K562 (cell line): Measurements from ENCODE around the gene ARF4. TPM values are rescaled to one million over a fixed set of nuclear protein-coding genes. Genes with fewer than 3 reads are reported as not detected.

ENCODE experiments used
- ATAC-seq: fragments of 200-7000 bp; cut with Tn5 transposase; 3 replicates; pipeline ENCODE4 v1.9.1; 2020; ENCODE audit warnings: moderate library complexity
- BruUV-seq: library from RNA; stranded (reverse); fragments of 400-500 nt; replicated peaks from 2 replicates; lab custom pipeline; 2021; lab: Mats Ljungman, UMichigan
- CTCF ChIA-PET: fragments of 300-600 bp; formaldehyde crosslinking; extraction: SDS; loops from one replicate; lab custom pipeline; 2021; ENCODE audit warnings: low intra/inter-chr PET ratio; lab: Yijun Ruan, JAX
- POLR2A ChIA-PET: fragments of 300-600, 350-650 bp; sonication (Branson Sonifier 250); formaldehyde crosslinking; extraction: SDS; loops from one replicate; lab custom pipeline; 2021; ENCODE audit warnings: antibody characterized with exemption, inconsistent platforms; lab: Yijun Ruan, JAX
- DNase-seq, 4 experiments: peaks; one replicate each; pipeline versions ENCODE4 v3.0.0 to v3.0.0-alpha.2; 2011 to 2018; ENCODE audit warnings: low spot score in 3 of 4, mixed read lengths in 3 of 4; ENCODE audit errors: extremely low read depth in 1 of 4
- FAIRE-seq: peaks from 2 replicates; lab custom pipeline; 2011; peaks lifted over from hg19 to GRCh38; lab: Jason Lieb, UNC
- H2AFZ ChIP-seq: 2 replicates; pipeline ENCODE4 v1.6.0; 2011; ENCODE audit warnings: low read depth, low read length, control low read depth, inconsistent platforms
- H3K27ac ChIP-seq: fragments of 200-600 bp; 3 replicates; pipeline ENCODE4 v1.8.0; 2011; ENCODE audit warnings: low read depth, mild to moderate bottlenecking, control low read depth, inconsistent platforms, low read length, moderate library complexity, mixed read lengths; ENCODE audit errors: extremely low read depth
- H3K27me3 ChIP-seq, 2 experiments: fragments of 300-600 bp in 1 of 2; 2 replicates in 1 of 2; 3 replicates in 1 of 2; pipeline versions ENCODE4 v1.6.0 to v1.8.0; 2011; ENCODE audit warnings: inconsistent platforms in 2 of 2, low read length in 2 of 2, mild to moderate bottlenecking in 1 of 2, mixed read lengths in 1 of 2, moderate library complexity in 1 of 2; ENCODE audit not compliant: control insufficient read depth in 2 of 2, insufficient read depth in 2 of 2
- H3K36me3 ChIP-seq: fragments of 300-600 bp; 3 replicates; pipeline ENCODE4 v1.8.0; 2011; ENCODE audit warnings: mild to moderate bottlenecking, low read length, inconsistent platforms; ENCODE audit not compliant: control insufficient read depth, insufficient read depth
- H3K4me1 ChIP-seq, 2 experiments: fragments of 200-600 bp in 1 of 2; replicated peaks in 1 of 2; 2 replicates in 1 of 2; 3 replicates in 1 of 2; pipeline versions ENCODE4 v1.5.1 to v1.8.0; 2011; ENCODE audit warnings: inconsistent platforms in 2 of 2, low read length in 2 of 2, mild to moderate bottlenecking in 1 of 2, mixed read lengths in 1 of 2, moderate library complexity in 1 of 2; ENCODE audit not compliant: control insufficient read depth in 2 of 2, insufficient read depth in 2 of 2
- H3K4me2 ChIP-seq: 2 replicates; pipeline ENCODE4 v1.6.1; 2011; ENCODE audit warnings: low read length, control low read depth, inconsistent platforms, mixed read lengths; ENCODE audit not compliant: insufficient read depth
- H3K4me3 ChIP-seq: fragments of 200-600 bp; sonication (generic), shearing (Covaris generic); 2 replicates; pipeline ENCODE4 v1.5.1; 2016; ENCODE audit warnings: control low read depth, inconsistent platforms
- H3K79me2 ChIP-seq: fragments of 200-600 bp; 3 replicates; pipeline ENCODE4 v1.8.0; 2011; ENCODE audit warnings: low read length, inconsistent platforms; ENCODE audit not compliant: control insufficient read depth, insufficient read depth
- H3K9ac ChIP-seq, 2 experiments: 2 replicates each; pipeline versions ENCODE4 v1.6.0 to v1.6.1; 2011; ENCODE audit warnings: low read depth in 2 of 2, low read length in 2 of 2, control low read depth in 1 of 2, inconsistent platforms in 1 of 2, mild to moderate bottlenecking in 1 of 2, mixed read lengths in 1 of 2; ENCODE audit not compliant: insufficient read depth in 1 of 2
- H3K9me1 ChIP-seq: one replicate; pipeline ENCODE4 v1.6.0; 2011; ENCODE audit warnings: inconsistent platforms, mild to moderate bottlenecking, low read length, moderate library complexity; ENCODE audit not compliant: control insufficient read depth, insufficient read depth
- H3K9me3 ChIP-seq: replicated peaks from 2 replicates; pipeline ENCODE4 v1.5.1; 2011; ENCODE audit warnings: low read depth, low read length, inconsistent platforms; ENCODE audit not compliant: control insufficient read depth, insufficient read depth
- H4K20me1 ChIP-seq: replicated peaks from 2 replicates; pipeline ENCODE4 v1.6.1; 2011; ENCODE audit warnings: low read length, inconsistent platforms, mixed read lengths; ENCODE audit not compliant: control insufficient read depth, insufficient read depth
- BHLHE40 ChIP-seq: IDR thresholded peaks from 2 replicates; pipeline ENCODE4 v1.6.1; 2011; ENCODE audit warnings: low read length, improper control_type of control experiment
- CEBPB ChIP-seq: fragments of 450-650 bp; IDR thresholded peaks from 2 replicates; pipeline ENCODE4 v1.6.1; 2016; ENCODE audit warnings: missing genetic modification characterization, missing compliant biosample characterization
- HMG20B ChIP-seq: fragments of 250-450 bp; sonication (Bioruptor Pico); IDR thresholded peaks from 2 replicates; pipeline ENCODE4 v1.5.0; 2021; ENCODE audit warnings: mild to moderate bottlenecking
- JUND ChIP-seq, 2 experiments: IDR thresholded peaks; 2 replicates in 1 of 2; 3 replicates in 1 of 2; pipeline ENCODE4 v1.6.1; 2011; ENCODE audit warnings: borderline replicate concordance in 2 of 2, low read depth in 2 of 2, low read length in 2 of 2, improper control_type of control experiment in 1 of 2, missing biosample characterization in 1 of 2, missing genetic modification characterization in 1 of 2, missing genetic modification reagents in 1 of 2
- KLF1 ChIP-seq: fragments of 450-650 bp; IDR thresholded peaks from 2 replicates; pipeline ENCODE4 v1.6.1; 2016; ENCODE audit warnings: missing genetic modification characterization, missing compliant biosample characterization
- TBL1XR1 ChIP-seq, 2 experiments: IDR thresholded peaks; 2 replicates each; pipeline ENCODE4 v1.6.1; 2012; ENCODE audit warnings: improper control_type of control experiment in 2 of 2, low read length in 2 of 2, mild to moderate bottlenecking in 1 of 2
- ZNF3 ChIP-seq: fragments of 250-450 bp; sonication (Bioruptor Pico); IDR thresholded peaks from 2 replicates; pipeline ENCODE4 v1.5.0; 2021; ENCODE audit warnings: mild to moderate bottlenecking, moderate library complexity
- ZNF668 ChIP-seq: fragments of 250-450 bp; sonication (Bioruptor Pico); IDR thresholded peaks from 2 replicates; pipeline ENCODE4 v1.8.0; 2022; ENCODE audit warnings: mild to moderate bottlenecking, inconsistent platforms
- WGBS: fragments of 100-300 bp; shearing (Covaris generic); methylation state at CpG from one replicate; pipeline ENCODE4 v1.1.6; 2016; ENCODE audit warnings: low coverage, mixed read lengths; ENCODE audit not compliant: insufficient coverage; ENCODE audit errors: missing lambda C conversion rate; 5-methylcytosine and 5-hydroxymethylcytosine counted together
- in situ Hi-C: fragments of 300-500 bp; cut with MboI; formaldehyde crosslinking; loops from 4 replicates; pipeline ENCODE4 v1.15.0; 2018; ENCODE audit warnings: inconsistent platforms, mixed read lengths
- intact Hi-C: fragments of 100-400 bp; cut with micrococcal nuclease; formaldehyde crosslinking; loops from 2 replicates; pipeline ENCODE4 v1.14.2; 2022
- polyA plus RNA-seq, 8 experiments: library from polyadenylated mRNA; depleted of rRNA in 4 of 8; stranded (reverse) in 5 of 8; unstranded in 3 of 8; fragments of >200 nt; fragmentation: Nextera tagmentation in 2 of 8; fragmentation: Illumina TruSeq in 1 of 8; extraction: Ambion mirVana in 2 of 8; extraction: Trizol in 1 of 8; gene quantifications; 2 replicates each; pipeline versions ENCODE4 v1.2.1 to v1.2.3, GENCODE V29; 2011 to 2014; ENCODE audit warnings: inconsistent platforms in 1 of 8, missing spikeins in 1 of 8
- total RNA-seq, 7 experiments: library from RNA; depleted of rRNA in 6 of 7; stranded (reverse); fragments of >200 nt in 6 of 7; fragmentation: Illumina TruSeq in 2 of 7; extraction: Trizol in 2 of 7; gene quantifications; 2 replicates each; pipeline versions ENCODE4 v1.2.1 to v1.2.3, GENCODE V29; 2011 to 2021; ENCODE audit warnings: low replicate concordance in 1 of 7
- TF ChIP-seq, protein P1 (sequence below): fragments of 200-800 bp; sonication (Bioruptor generic); IDR thresholded peaks from 2 replicates; pipeline ENCODE4 v1.6.1; 2016; ENCODE audit warnings: missing genetic modification characterization, missing compliant biosample characterization
- TF ChIP-seq, protein P2 (sequence below): fragments of 250-450 bp; sonication (Bioruptor Pico); IDR thresholded peaks from 2 replicates; pipeline ENCODE4 v1.5.0; 2021; ENCODE audit warnings: mild to moderate bottlenecking, moderate library complexity
- TF ChIP-seq, protein P3 (sequence below): fragments of 450-650 bp; conservative IDR thresholded peaks from 2 replicates; pipeline ENCODE4 v1.6.1; 2016; ENCODE audit warnings: missing genetic modification characterization, low read depth, mild to moderate bottlenecking, missing compliant biosample characterization, moderate library complexity

ARF4 gene
- total and polyA plus RNA-seq, 9 of the 15 experiments (the other 6 are each of a cell fraction or from before 2014, with no cell fraction given) = 41.1 to 273 (median 83.8) TPM

DNA sequence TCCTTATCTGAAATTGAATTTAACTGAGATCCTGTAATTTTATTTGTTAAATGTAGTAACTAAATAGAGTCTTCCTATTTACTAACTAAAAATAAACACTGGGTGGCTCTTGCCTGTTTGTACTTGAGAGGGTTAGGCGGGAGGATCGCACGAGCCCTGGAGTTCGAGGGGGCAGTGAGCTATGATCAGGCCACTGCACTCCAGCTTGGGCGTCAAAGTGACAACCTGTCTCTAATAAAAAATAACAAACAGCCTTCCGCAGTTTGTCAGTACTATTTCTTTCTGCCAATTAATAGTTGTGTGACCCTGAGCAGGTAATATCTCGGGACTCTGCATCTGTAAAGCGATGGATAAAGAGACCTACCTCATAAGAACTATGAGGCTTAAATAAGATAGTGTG lies 41.8 kb downstream of the ARF4 start:
- no peak overlapping the region for H3K4me3 ChIP-seq
- peaks cover 39% of the 10 kb centered on the region for H3K79me2 ChIP-seq
- peak overlapping the region; percentile 99 for H3K27ac ChIP-seq
- FAIRE-seq (no peak), DNase-seq (no peak), ATAC-seq (no peak)
- ChIA-PET CTCF (no interaction called here), POLR2A (interaction anchor here (0.7 to 2.0 kb wide), 3 partner anchors 42 to 608 kb away, joined by 3 to 7 read pairs (median 3); partner anchors contain the start of gene ARF4)
- peak overlapping the region; percentile 100 for H2AFZ ChIP-seq
- WGBS = 95% methylated on average over 7 of the region's 8 CpGs
- in situ Hi-C loops = no loop called here
- H3K9ac ChIP-seq = peak overlapping the region in 1 of 2 experiments; percentile 91; a peak in 1 of 4 replicates
- H3K9me3 ChIP-seq = peaks cover 6% of the 10 kb centered on the region
- H4K20me1 ChIP-seq = 0 out of 2 replicates have a peak, but pooled peaks cover 6% of the 10 kb centered on the region
- intact Hi-C loops = no loop called here
- peak overlapping the region; percentile 94 for H3K4me2 ChIP-seq
- no peaks in the 10 kb centered on the region for H3K27me3 ChIP-seq
- no peak for TF ChIP-seq HMG20B (CRISPR knock-in tag)
- TF ChIP-seq TBL1XR1 (IDR thresholded peaks at IDR 0.05; ENCODE audit: low read length in 2 of 2) = no peak
- TF ChIP-seq, protein P1, sequence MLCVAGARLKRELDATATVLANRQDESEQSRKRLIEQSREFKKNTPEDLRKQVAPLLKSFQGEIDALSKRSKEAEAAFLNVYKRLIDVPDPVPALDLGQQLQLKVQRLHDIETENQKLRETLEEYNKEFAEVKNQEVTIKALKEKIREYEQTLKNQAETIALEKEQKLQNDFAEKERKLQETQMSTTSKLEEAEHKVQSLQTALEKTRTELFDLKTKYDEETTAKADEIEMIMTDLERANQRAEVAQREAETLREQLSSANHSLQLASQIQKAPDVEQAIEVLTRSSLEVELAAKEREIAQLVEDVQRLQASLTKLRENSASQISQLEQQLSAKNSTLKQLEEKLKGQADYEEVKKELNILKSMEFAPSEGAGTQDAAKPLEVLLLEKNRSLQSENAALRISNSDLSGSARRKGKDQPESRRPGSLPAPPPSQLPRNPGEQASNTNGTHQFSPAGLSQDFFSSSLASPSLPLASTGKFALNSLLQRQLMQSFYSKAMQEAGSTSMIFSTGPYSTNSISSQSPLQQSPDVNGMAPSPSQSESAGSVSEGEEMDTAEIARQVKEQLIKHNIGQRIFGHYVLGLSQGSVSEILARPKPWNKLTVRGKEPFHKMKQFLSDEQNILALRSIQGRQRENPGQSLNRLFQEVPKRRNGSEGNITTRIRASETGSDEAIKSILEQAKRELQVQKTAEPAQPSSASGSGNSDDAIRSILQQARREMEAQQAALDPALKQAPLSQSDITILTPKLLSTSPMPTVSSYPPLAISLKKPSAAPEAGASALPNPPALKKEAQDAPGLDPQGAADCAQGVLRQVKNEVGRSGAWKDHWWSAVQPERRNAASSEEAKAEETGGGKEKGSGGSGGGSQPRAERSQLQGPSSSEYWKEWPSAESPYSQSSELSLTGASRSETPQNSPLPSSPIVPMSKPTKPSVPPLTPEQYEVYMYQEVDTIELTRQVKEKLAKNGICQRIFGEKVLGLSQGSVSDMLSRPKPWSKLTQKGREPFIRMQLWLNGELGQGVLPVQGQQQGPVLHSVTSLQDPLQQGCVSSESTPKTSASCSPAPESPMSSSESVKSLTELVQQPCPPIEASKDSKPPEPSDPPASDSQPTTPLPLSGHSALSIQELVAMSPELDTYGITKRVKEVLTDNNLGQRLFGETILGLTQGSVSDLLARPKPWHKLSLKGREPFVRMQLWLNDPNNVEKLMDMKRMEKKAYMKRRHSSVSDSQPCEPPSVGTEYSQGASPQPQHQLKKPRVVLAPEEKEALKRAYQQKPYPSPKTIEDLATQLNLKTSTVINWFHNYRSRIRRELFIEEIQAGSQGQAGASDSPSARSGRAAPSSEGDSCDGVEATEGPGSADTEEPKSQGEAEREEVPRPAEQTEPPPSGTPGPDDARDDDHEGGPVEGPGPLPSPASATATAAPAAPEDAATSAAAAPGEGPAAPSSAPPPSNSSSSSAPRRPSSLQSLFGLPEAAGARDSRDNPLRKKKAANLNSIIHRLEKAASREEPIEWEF (CRISPR knock-in tag) = no peak
- TF ChIP-seq, protein P2, sequence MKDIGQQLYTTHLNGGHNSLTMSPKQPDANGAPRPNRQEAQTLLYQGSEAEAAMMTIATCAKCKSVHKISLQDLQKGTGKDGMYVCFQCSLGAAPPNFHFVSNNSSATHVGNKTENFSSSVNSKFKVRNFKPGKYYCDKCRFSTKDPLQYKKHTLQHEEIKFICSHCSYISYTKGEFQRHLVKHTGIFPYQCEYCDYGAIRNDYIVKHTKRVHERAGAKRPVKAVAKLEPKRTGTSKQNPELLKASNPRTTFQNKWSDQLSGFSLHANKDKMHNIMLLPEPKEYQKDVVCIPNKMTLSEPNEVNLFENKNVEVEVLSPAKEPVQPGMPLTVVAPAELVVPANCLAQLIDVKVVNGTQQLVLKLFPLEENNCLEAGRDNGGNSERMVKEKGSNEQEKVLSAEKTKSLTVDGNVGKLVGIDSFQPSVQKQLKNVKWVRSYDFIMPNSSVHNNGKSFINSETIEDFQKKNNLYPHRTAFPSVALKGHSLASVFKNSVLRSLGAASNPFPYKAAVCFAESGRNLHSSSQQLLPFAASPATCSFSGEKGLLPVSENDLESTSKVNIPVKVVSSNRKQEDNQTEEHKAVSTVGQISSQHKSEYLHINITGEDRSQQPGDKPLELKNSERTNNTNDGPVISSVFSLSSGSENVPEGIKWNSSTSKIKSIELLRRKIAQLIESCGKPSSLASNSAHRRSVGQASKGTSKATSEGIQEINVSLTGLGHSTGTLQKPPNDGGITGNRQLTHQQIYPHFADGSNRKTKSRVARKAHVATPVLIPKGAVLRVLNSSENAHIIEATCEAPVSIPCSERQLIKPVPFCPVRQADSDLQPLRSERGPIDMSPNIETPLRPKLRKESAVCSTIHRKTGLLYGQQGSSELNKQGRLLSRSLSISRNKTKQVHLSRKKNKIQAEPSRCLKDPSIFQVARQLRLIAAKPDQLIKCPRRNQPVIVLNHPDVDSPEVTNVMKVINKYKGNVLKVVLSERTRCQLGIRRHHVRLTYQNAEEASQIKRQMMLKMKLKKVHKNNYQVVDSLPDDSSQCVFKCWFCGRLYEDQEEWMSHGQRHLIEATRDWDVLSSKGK (CRISPR knock-in tag) = no peak
- no peak for TF ChIP-seq KLF1 (tag)
- TF ChIP-seq BHLHE40 = no peak
- TF ChIP-seq ZNF3 (CRISPR knock-in tag) = no peak
- TF ChIP-seq, protein P3, sequence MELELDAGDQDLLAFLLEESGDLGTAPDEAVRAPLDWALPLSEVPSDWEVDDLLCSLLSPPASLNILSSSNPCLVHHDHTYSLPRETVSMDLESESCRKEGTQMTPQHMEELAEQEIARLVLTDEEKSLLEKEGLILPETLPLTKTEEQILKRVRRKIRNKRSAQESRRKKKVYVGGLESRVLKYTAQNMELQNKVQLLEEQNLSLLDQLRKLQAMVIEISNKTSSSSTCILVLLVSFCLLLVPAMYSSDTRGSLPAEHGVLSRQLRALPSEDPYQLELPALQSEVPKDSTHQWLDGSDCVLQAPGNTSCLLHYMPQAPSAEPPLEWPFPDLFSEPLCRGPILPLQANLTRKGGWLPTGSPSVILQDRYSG = no peak
- TF ChIP-seq ZNF668 (CRISPR knock-in tag) = no peak
- no peak for TF ChIP-seq JUND (IDR thresholded peaks at IDR 0.05; ENCODE audit: borderline replicate concordance, low read depth, low read length)
- TF ChIP-seq JUND (tag; IDR thresholded peaks at IDR 0.05; ENCODE audit: borderline replicate concordance, low read depth, low read length) = no peak
- TF ChIP-seq CEBPB (tag) = no peak
- BruUV-seq = TSS peak; percentile 92
- H3K4me1 ChIP-seq = peaks cover 10 to 26% of the 10 kb centered on the region in 2 experiments; a peak in 4 of 5 replicates
- H3K36me3 ChIP-seq = peaks cover 11% of the 10 kb centered on the region
- no peaks in the 10 kb centered on the region for H3K9me1 ChIP-seq
